ENCODE data around the gene MPDU1.

Gene MPDU1

DNA sequence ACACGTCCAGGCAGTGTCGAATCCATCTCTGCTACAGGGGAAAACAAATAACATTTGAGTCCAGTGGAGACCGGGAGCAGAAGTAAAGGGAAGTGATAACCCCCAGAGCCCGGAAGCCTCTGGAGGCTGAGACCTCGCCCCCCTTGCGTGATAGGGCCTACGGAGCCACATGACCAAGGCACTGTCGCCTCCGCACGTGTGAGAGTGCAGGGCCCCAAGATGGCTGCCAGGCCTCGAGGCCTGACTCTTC lies 11.4 kb upstream of the MPDU1 start:
- TF ChIP-seq CTCF (IDR thresholded peaks at IDR 0.05; ENCODE audit: low read length, missing control alignments) = no peak
- peak overlapping the region; percentile 65 for H3K4me3 ChIP-seq (replicated peaks; ENCODE audit: low read depth, low read length)
- DNase-seq (ENCODE audit: low read depth) = no peak

DNA sequence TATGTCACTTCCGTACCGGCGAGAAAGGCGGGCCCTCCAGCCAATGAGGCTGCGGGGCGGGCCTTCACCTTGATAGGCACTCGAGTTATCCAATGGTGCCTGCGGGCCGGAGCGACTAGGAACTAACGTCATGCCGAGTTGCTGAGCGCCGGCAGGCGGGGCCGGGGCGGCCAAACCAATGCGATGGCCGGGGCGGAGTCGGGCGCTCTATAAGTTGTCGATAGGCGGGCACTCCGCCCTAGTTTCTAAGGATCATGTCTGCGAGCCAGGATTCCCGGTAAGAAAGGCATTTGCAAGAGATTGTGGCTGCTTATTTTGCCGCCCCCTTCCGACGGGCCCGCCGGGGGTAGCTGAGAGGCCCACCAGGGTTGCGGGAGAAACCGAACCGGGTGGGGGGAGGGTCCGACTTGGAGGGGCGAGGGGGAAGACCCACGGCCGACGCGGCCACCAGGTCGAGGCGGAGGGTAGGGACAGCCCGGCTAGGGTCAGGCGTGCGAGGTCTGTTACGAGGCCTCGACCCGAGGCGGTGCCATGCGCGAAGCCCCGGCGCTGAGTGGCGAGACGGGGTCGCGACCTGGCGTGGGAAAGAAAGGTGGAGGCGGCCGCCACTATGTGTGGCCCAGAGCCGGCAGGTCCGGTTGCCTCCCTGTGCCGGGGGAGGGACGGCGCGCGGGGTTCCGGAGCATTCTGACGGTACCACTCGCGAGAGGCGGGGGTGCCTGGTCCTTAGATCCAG lies 10.9 kb upstream of the MPDU1 start:
- peak overlapping the region; percentile 96 for H3K4me3 ChIP-seq (replicated peaks; ENCODE audit: low read depth, low read length)
- DNase-seq (ENCODE audit: low read depth) = peak; percentile 99
- TF ChIP-seq CTCF (IDR thresholded peaks at IDR 0.05; ENCODE audit: low read length, missing control alignments) = no peak

GRCh38 chr17:7573324-7574080 lies 10.2 kb upstream of the MPDU1 start:
- peak; percentile 97 for DNase-seq (ENCODE audit: low read depth)
- H3K4me3 ChIP-seq (replicated peaks; ENCODE audit: low read depth, low read length) = peak overlapping the region; percentile 96
- TF ChIP-seq CTCF (IDR thresholded peaks at IDR 0.05; ENCODE audit: low read length, missing control alignments) = no peak

- TF ChIP-seq CTCF (IDR thresholded peaks at IDR 0.05; ENCODE audit: low read length, missing control alignments) = no peak
- H3K4me3 ChIP-seq (replicated peaks; ENCODE audit: low read depth, low read length) = peak overlapping the region; percentile 96
- no peak for DNase-seq (ENCODE audit: low read depth)
These were observed 9.3 kb upstream of the MPDU1 start for GRCh38 chr17:7574176-7574953.

DNA sequence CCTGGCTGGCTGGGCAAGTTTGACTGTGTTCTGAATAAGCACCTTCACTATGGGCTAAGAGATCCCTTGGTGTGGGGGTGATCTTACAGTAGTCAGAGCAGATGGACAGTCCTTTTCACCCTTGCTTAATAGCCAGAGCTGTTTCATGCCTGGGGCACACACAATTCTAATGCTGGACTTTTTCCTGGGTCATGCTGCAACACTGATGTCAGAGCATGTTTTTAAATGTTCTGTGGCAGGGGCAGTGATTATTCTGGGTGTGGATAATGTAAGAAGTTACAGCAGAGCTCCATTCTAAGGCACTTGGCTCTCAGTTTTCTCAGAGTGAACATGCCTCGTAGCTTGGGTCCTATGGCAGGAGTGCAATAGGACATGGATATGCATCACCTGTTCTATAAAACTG lies 8.2 kb upstream of the MPDU1 start:
- H3K4me3 ChIP-seq (replicated peaks; ENCODE audit: low read depth, low read length) = peak overlapping the region; percentile 96
- no peak for TF ChIP-seq CTCF (IDR thresholded peaks at IDR 0.05; ENCODE audit: low read length, missing control alignments)
- no peak for DNase-seq (ENCODE audit: low read depth)

- no peak for DNase-seq (ENCODE audit: low read depth)
- TF ChIP-seq CTCF (IDR thresholded peaks at IDR 0.05; ENCODE audit: low read length, missing control alignments) = no peak
- H3K4me3 ChIP-seq (replicated peaks; ENCODE audit: low read depth, low read length) = peak overlapping the region; percentile 96
These were observed 7.7 kb upstream of the MPDU1 start for GRCh38 chr17:7575959-7576358.

Measured in fibroblast of pulmonary artery (primary cell).